B cell (primary cell): Measurements from ENCODE around the gene MIDN.

Experiments
- EZH2 ChIP-seq: IDR thresholded peaks from 2 replicates; pipeline ENCODE4 v1.6.1; 2012; ENCODE audit warnings: borderline replicate concordance, low read depth, mild to moderate bottlenecking, moderate library complexity, low read length; ENCODE audit not compliant: insufficient read depth, poor library complexity, severe bottlenecking
- TF ChIP-seq, protein P1 (sequence below): fragments of 200-600 bp; IDR thresholded peaks from one replicate; pipeline ENCODE4 v1.8.0; 2022; ENCODE audit warnings: antibody characterized with exemption, mild to moderate bottlenecking

DNA sequence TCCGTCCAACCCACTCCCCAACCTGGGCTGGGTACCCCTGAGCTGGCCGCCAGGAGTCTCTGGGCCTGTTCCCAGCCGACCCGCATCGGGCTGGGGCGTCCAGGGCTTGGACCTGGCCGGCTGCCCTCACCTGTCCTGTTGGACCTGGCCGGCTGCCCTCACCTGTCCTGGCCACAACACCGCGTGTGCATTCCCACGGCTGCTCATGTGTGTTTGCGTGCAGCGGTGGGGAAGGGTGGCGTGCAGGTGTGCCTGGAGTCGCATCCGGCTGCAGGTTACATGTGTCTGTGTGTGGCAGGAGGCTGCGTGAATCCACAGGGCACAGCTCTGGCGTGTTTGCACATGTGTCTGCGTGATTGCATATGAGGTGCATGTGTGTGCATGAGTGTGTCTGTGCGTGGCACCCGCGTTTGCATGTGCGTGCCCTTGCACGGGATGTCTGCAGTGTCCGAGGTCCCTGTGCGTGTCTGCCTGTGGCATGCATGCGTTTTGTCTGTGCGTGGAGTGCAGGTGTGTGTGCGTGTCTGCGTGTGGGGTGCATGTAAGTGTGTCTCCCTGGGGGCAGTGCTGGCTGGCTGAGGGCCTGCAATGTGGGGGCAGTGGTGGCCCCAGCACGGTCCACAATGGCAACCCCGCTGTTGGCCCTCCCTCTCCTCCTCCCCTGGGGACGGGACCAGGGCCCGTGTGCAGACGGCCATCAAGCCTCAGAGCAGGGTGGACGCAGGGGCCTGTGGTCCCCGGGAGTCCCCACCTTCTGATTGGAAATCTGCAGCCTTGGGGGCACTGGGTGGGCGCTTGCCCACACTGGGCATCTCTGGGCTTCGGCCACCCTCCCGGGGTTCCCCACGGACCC lies 40.7 kb downstream of the MIDN start:
- TF ChIP-seq, protein P1, sequence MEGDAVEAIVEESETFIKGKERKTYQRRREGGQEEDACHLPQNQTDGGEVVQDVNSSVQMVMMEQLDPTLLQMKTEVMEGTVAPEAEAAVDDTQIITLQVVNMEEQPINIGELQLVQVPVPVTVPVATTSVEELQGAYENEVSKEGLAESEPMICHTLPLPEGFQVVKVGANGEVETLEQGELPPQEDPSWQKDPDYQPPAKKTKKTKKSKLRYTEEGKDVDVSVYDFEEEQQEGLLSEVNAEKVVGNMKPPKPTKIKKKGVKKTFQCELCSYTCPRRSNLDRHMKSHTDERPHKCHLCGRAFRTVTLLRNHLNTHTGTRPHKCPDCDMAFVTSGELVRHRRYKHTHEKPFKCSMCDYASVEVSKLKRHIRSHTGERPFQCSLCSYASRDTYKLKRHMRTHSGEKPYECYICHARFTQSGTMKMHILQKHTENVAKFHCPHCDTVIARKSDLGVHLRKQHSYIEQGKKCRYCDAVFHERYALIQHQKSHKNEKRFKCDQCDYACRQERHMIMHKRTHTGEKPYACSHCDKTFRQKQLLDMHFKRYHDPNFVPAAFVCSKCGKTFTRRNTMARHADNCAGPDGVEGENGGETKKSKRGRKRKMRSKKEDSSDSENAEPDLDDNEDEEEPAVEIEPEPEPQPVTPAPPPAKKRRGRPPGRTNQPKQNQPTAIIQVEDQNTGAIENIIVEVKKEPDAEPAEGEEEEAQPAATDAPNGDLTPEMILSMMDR, result no peak
- TF ChIP-seq EZH2, result no peak
